Inflammatory macrophage treated with lipopolysaccharide for 1 hour (primary cell): ENCODE data around the gene LRCH1.
A peak's percentile ranks its signal among the peaks of the same experiment; 100 is the strongest.

Experiments used
- DNase-seq, 2 donors: peaks; one replicate each; pipeline ENCODE4 v3.0.0-alpha.2; 2020 to 2022

Gene LRCH1

GRCh38 chr13:46565808-46566750 lies 13.1 kb downstream of the LRCH1 start:
- DNase-seq: no peak

- no peak for DNase-seq
Observed at GRCh38 chr13:46567671-46568070, 14.7 kb downstream of the LRCH1 start.

GRCh38 chr13:46569456-46569855 lies 16.5 kb downstream of the LRCH1 start:
- no peak for DNase-seq

GRCh38 chr13:46570273-46570672 lies 17.3 kb downstream of the LRCH1 start:
- no peak for DNase-seq

GRCh38 chr13:46571189-46571908 lies 18.4 kb downstream of the LRCH1 start:
- no peak for DNase-seq

GRCh38 chr13:46571909-46572595 lies 19.1 kb downstream of the LRCH1 start:
- DNase-seq: no peak

DNA sequence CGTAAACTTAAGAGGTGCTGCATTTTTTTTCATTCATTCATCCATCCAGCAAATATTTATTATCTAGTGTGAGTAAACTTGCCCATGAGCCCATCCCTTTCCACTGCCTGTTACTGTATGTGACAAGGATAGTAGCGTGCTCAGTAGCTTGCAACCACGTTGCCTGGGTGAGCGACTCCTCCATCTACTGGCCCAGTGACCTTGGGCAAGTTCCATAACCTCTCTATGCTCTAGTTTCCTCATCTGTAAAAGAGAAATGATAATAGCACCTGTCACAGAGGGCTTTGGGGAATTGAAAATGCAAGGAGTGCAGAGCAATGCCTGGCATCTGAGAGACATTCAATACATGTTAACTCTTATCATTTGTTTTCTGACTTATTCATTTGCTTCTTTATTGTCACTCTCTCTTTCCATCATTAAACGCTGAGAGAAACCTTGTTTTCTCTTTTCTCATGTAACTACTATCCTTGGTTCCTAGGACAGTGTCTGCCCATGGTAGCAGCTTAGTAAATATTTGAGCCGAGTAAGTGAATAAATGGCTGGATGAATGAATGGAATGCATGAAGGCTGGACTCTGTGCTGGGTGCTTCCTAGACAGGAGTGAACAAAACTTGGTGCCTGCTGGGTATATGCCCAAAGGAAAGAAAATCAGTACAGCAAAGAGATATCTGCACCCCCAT lies 19.9 kb downstream of the LRCH1 start:
- DNase-seq: no peak

GRCh38 chr13:46575301-46575771 lies 22.4 kb downstream of the LRCH1 start:
- peak; percentile 61 to 96 for DNase-seq

DNA sequence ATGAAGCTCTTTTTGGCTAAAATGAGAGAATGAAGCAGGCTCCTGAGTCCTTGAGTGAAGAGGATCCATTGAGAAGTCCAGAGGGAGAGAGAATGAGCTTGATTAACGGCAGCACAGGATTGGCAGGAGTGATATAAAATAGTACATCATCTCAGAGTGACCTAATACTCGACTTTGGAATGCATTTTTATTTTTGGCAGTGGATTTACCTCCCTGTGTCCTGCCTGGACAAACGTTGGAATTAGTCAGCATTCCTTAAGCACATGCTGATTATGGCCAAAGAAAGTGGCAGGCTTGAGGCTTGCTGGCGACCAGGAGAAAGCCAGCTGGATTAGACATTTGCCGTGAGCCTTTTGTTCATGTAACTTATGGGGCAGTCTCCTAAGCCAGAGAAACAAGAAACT lies 22.9 kb downstream of the LRCH1 start:
- DNase-seq: no peak

GRCh38 chr13:46576762-46577161 lies 23.8 kb downstream of the LRCH1 start:
- DNase-seq: no peak

DNA sequence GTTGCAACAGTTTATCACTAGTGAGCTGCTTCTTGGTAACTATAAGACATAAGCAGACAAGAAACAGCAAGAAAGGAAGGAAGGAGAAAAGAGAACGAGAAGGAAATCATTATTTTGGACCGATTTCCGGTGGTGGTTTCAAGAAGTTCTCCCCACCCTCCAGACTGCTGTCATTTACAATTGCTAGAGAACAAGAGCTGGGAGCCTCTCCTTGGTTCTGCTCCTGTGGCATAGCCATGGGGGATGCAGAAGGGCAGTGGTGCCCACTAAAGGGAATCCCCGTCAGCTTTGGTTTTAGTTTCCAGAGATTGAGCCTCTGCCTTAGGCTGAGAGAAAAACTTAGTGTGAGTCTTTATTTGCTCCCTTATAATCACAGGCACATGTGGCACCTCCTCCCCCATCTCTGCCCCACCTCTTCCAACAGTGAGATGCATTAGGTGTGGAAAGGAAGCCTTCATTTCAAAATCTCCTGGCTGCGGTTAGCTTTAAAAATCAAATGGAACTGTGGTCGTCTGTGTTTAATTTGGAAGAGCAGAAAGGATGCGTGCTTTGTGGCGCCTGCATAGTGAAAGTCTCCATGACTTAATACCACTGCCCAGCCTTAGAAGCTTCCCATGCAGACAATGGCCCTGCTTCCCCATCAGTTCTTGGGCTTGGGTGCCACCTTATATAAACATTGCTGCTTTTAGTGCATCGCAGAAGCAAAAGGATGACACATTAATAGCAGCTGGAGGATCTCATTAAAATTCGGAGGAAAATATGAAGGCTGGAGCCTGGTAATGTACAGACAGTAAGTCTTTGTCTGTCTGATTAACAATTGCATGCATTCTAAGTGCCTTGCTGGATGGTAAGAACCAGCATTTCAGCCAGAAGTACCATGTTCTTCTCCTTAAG lies 25.0 kb downstream of the LRCH1 start:
- DNase-seq: no peak

- peak; percentile 61 to 96 for DNase-seq
Observed at GRCh38 chr13:46578590-46578975, 25.6 kb downstream of the LRCH1 start.

- DNase-seq: peak in 1 of 2 donors; percentile 63
Observed at GRCh38 chr13:46580362-46580839, 27.4 kb downstream of the LRCH1 start.

DNA sequence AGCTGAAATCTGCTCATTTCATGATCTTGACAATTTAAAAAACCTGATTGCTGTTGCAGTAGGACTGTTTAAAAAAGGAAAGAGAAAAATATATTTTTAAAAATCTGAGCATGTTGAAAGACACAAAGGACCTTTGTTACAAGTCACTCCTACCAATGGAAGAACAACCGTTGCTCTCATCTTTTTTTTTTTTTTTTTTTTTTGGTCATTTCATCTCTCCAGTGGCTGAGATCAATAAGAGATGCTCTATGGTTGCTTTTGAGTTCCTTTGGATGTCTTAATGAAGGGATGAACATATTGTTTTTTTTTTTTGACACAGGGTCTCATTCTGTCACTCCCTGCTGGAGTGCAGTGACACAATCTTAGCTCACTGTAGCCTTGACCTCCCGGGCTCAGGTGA lies 29.2 kb downstream of the LRCH1 start:
- no peak for DNase-seq

DNA sequence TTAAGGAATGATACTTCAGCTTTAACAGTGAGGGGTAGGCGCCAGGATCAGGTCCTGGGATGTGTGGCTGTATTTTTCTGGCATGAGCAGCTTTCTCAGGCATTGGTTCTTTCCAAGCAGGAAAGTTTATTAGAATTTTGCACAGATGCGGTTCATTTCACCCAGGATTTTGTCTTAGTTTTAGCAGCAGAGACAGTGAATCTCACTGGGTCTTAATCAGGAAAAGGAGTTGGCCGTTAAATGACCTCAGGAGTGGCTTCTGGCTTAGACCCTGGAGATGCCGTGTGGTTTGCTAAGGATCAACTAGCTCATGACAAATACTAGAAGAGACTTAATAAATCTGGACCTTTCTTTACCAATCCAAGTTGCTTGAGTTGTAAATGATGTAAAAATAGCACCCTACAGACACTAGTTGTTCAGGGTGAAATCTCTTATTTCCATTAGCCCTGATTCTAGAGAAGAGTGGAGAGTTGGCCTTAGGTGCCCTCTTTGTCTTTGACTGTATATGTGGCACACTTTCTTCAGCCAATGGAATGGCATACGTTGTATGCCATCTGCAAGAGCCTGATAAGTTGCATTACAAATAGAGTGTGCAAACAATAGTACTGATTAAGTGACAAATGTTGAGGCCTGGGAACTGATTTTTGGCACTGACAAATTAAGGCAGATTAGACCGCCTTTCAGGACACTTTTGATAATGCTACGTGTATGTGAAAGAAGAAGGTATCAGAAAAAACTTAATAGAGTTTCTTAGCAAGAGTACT lies 34.0 kb downstream of the LRCH1 start:
- no peak for DNase-seq

GRCh38 chr13:46587807-46588418 lies 34.9 kb downstream of the LRCH1 start:
- no peak for DNase-seq

DNA sequence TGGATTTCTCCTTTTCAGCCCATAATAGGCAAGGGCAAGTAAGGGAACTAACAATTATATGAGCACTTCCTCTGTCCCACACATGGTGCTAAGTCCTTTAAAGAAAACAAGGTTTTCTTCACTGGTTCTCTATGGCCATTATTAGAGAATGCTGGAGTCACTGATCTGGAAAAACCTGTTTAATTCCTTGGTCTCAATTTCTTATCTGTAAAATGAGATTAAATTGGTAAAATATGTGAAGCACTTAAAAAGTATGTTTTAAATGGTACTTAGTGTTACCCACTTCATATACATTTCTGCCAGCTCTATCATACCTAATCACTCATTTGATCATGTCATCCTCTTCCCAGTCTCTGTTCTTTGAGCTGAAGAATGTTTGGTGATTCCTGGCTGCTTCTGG lies 39.4 kb downstream of the LRCH1 start:
- DNase-seq: no peak

- DNase-seq: no peak
Observed at GRCh38 chr13:46593398-46593797, 40.4 kb downstream of the LRCH1 start.

DNA sequence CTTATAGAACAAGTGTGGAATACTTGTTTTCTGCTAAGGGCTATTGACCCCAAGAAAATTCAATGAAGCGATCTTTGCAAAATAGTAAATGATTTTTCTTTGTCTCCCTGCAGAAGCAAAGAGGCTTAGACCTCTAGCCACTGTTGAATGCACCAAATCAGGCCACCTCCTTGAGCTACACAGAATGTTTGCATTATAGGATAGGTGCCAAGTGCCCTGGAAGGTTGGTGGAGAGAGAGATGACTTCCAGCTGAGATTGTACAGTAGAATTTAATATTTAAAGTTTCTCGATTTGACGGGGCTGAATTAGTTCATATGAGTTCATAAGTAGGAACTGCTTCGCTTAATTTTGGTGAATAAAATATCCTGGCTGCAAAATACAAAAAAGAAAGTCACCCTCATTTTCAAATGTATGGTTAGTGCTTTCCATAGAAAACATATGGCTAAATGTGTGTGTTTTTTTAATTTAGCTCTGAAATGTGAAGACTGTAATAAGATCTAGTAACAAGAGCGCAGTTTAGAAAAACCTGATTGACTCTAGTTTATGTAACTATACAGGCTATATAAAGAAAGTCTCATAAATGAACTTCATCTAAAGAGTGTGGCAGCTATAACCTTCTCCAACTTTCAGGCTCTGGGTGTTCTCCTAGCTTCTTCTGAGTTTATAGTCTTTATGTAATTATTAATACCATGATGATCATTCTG lies 41.6 kb downstream of the LRCH1 start:
- DNase-seq: no peak
